GM12891 (cell line): Measurements from ENCODE around the gene CNN3.

Source experiments
- DNase-seq: peaks from one replicate; pipeline ENCODE4 v3.0.0; 2011; ENCODE audit warnings: low spot score; ENCODE audit not compliant: insufficient read length
- FAIRE-seq: peaks from 2 replicates; lab custom pipeline; 2011; peaks lifted over from hg19 to GRCh38; lab: Jason Lieb, UNC
- PAX5 ChIP-seq: IDR thresholded peaks from 2 replicates; pipeline ENCODE4 v1.6.1; 2011; ENCODE audit warnings: low read length, moderate library complexity, mild to moderate bottlenecking; ENCODE audit not compliant: insufficient read depth, severe bottlenecking
- POLR2A ChIP-seq: IDR thresholded peaks from 2 replicates; pipeline ENCODE4 v1.6.1; 2011; ENCODE audit warnings: low read depth, low read length, control low read depth
- POLR2AphosphoS5 ChIP-seq: IDR thresholded peaks from 2 replicates; pipeline ENCODE4 v1.6.1; 2011; ENCODE audit warnings: low read depth, low read length, control low read depth
- POU2F2 ChIP-seq: IDR thresholded peaks from 2 replicates; pipeline ENCODE4 v1.6.1; 2011; ENCODE audit warnings: low read depth, mild to moderate bottlenecking, control low read depth, low read length, moderate library complexity
- SPI1 ChIP-seq: IDR thresholded peaks from 2 replicates; pipeline ENCODE4 v1.6.1; 2011; ENCODE audit warnings: low read depth, low read length, control low read depth
- TAF1 ChIP-seq: IDR thresholded peaks from 2 replicates; pipeline ENCODE4 v1.6.1; 2011; ENCODE audit warnings: low read depth, low read length, control low read depth

The CNN3 gene

DNA sequence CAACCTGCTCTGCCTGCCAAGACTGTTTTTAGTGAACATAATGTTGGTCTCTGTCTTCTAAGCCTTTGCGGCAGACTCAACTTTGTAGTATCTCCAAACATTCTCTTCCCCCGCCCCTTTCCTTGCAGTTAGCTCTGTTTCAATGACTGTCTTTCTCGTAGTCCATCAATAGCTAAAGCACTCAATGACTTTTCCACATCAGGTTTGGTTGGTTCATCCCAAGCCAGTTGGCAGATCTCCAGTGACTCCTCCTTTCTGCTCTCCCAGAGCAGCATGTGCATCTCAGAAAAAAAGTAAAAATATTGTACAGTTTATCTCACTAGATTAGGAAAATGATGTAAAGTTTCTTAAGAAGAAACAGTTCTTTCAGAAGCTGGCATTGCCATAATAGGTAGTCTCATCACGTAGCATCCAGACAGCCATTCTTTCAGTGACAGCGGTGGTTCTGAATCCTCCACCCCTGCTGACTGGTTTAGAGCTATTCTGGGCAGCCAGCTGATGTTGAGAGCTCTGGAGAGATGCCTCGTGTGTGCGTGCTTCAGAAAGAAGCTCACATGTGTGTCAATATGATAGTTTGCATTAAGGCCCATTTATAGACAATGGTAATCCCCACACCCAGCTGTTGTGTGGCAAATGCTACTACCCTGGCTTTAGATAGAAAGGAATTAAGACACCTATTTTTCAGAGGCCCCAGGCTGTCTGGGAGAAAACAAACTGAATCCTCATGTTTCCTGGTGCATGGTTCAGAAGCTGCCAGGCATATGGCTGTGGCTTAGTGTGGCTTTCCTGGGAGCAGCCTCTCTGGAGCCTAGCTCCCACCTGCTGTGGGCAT is 53.2 kb downstream of the CNN3 start:
- DNase-seq (no peak), FAIRE-seq (no peak)
- TF ChIP-seq PAX5 (no peak), TAF1 (no peak), POLR2A (no peak), POLR2AphosphoS5 (no peak)

GRCh38 chr1:94872771-94873495 is 54.0 kb downstream of the CNN3 start:
- no peak for DNase-seq
- no peak for FAIRE-seq
- no peak for TF ChIP-seq POLR2AphosphoS5

DNA sequence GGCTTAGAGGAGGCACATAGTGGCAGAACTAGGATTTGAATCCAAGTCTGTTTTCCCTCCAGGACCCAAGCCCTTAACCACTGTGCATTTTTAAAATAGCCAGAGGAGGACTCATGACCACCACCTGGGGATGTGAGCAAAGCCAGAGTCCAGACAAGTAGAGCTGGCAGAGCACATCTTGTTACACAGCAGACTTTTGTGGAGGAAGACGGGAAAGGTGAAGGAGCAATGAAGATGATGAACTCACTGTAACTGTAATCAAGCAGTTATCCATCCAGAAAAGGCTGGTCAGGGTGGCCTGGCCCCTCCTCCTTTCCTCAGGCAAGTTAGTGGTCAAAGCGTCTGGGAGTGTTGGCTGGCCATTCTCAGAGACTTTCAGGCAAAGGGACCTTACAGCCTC is 55.9 kb downstream of the CNN3 start:
- no peak for DNase-seq
- no peak for FAIRE-seq
- TF ChIP-seq SPI1 (no peak), POLR2A (no peak), PAX5 (no peak), POU2F2 (no peak), TAF1 (no peak), POLR2AphosphoS5 (no peak)

- no peak for FAIRE-seq
- TF ChIP-seq PAX5 (no peak), POLR2AphosphoS5 (no peak), SPI1 (no peak), TAF1 (no peak), POLR2A (no peak), POU2F2 (no peak)
- DNase-seq, result no peak
Observed at GRCh38 chr1:94866164-94866807, 60.6 kb downstream of the CNN3 start.

GRCh38 chr1:94865360-94865759 is 61.5 kb downstream of the CNN3 start:
- DNase-seq, result no peak
- no peak for TF ChIP-seq TAF1
- TF ChIP-seq POLR2A, result no peak
- TF ChIP-seq SPI1, result no peak
- no peak for TF ChIP-seq PAX5
- TF ChIP-seq POLR2AphosphoS5, result no peak
- TF ChIP-seq POU2F2, result no peak
- FAIRE-seq, result no peak

- DNase-seq, result no peak
- TF ChIP-seq POU2F2, result no peak
- no peak for TF ChIP-seq POLR2AphosphoS5
- no peak for TF ChIP-seq POLR2A
- no peak for TF ChIP-seq PAX5
- no peak for TF ChIP-seq TAF1
- TF ChIP-seq SPI1, result no peak
- no peak for FAIRE-seq
Observed at GRCh38 chr1:94864821-94865220, 62.1 kb downstream of the CNN3 start.

- DNase-seq (no peak), FAIRE-seq (no peak)
- no peak for TF ChIP-seq POLR2A
- no peak for TF ChIP-seq TAF1
- no peak for TF ChIP-seq SPI1
- TF ChIP-seq POLR2AphosphoS5, result no peak
- TF ChIP-seq POU2F2, result no peak
- no peak for TF ChIP-seq PAX5
Observed at GRCh38 chr1:94863919-94864318, 63.0 kb downstream of the CNN3 start.

DNA sequence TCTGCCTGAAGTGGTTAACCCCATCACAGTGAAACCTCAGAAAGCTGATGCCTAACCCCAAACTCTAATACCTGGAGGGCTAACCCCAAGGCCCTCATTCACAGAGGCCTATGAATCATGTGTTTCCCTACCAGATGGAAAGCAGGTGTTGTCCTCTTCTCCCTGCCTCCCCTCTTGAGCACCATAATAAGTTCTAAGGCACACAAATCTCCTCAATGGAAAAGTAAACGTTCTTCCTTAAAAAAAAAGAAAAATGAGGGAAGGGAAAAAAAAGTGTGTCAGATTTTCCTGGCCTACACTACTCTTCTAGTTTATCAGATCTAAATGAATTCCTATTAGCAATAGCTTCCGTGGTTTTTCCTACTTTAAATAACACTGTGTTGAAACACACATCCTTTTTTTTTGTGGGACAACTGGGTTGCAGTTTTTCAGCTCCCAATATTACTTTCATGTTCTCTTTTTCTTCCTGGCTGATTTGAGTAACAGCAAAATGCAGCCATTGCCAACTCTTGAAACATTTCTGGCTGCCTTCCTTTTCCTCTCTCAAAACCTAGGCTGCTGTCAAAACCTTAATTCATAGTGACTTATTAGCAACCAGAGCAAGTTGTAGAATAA is 63.5 kb downstream of the CNN3 start:
- TF ChIP-seq POLR2A (no peak), TAF1 (no peak), PAX5 (no peak)
- DNase-seq, result no peak
- no peak for FAIRE-seq

DNA sequence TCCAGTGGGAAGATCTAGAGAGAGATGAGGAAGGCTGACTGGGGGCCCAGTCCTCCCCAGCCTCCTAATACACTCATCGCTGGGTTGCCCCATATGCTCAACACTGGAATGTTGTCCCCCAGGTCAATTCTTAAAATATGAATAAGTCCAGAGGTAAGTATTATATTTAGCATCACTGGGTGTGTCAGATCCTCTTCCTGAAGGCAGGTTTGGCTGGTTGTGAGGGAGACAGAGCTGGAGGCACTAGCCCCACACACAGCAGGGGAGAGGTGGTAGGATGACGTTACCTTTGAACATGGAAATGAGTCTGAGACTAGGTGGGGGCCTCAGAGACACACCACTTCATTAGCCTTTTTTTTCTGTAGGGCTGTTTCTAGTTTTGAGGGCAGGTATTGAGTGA is 64.2 kb downstream of the CNN3 start:
- DNase-seq (no peak), FAIRE-seq (no peak)
- TF ChIP-seq POLR2A (no peak), TAF1 (no peak), SPI1 (no peak)
